HepG2 (cell line): ENCODE data around the gene OVAAL. TPM values are rescaled to one million over a fixed set of nuclear protein-coding genes. Genes with fewer than 3 reads are reported as not detected.

Source experiments
- ATAC-seq: fragments of 200-7000 bp; cut with Tn5 transposase; 3 replicates; pipeline ENCODE4 v1.9.1; 2020; ENCODE audit warnings: mild to moderate bottlenecking, moderate library complexity
- BruUV-seq: library from RNA; stranded (reverse); fragments of 400-500 nt; replicated peaks from 2 replicates; lab custom pipeline; 2021; lab: Mats Ljungman, UMichigan
- CTCF ChIA-PET: fragments of 300-600 bp; formaldehyde crosslinking; extraction: SDS; loops from one replicate; lab custom pipeline; 2021; ENCODE audit warnings: low total read pairs, inconsistent platforms, low intra/inter-chr PET ratio; lab: Yijun Ruan, JAX
- POLR2A ChIA-PET: fragments of 350-600 bp; sonication (Branson Sonifier 250); formaldehyde crosslinking; loops from one replicate; lab custom pipeline; 2020; ENCODE audit warnings: antibody characterized with exemption, inconsistent platforms; lab: Yijun Ruan, JAX
- DNase-seq: peaks from one replicate; pipeline ENCODE4 v3.0.0-alpha.2; 2015; ENCODE audit warnings: low spot score
- FAIRE-seq: peaks from 3 replicates; lab custom pipeline; 2011; peaks lifted over from hg19 to GRCh38; lab: Jason Lieb, UNC
- H2AFZ ChIP-seq: one replicate; pipeline ENCODE4 v1.6.1; 2011; ENCODE audit warnings: low read length, inconsistent platforms
- H3K27ac ChIP-seq: fragments of 300-600 bp; 3 replicates; pipeline ENCODE4 v1.8.0; 2011; ENCODE audit warnings: mixed run types, mild to moderate bottlenecking, mixed read lengths, low read length, inconsistent platforms; ENCODE audit not compliant: insufficient read depth; ENCODE audit errors: extremely low read length
- H3K27me3 ChIP-seq, 2 experiments: fragments of 200-600 bp in 1 of 2; 2 replicates in 1 of 2; 3 replicates in 1 of 2; pipeline versions ENCODE4 v1.6.0 to v1.8.0; 2011; ENCODE audit warnings: low read length in 2 of 2, mild to moderate bottlenecking in 2 of 2, moderate library complexity in 2 of 2, inconsistent platforms in 1 of 2; ENCODE audit not compliant: insufficient read depth in 2 of 2, control insufficient read depth in 1 of 2
- H3K36me3 ChIP-seq, 2 experiments: fragments of 200-600 bp in 1 of 2; replicated peaks in 1 of 2; 2 replicates in 1 of 2; 3 replicates in 1 of 2; pipeline versions ENCODE4 v1.5.1 to v1.8.0; 2011; ENCODE audit warnings: low read length in 2 of 2, inconsistent platforms in 1 of 2; ENCODE audit not compliant: insufficient read depth in 2 of 2, control insufficient read depth in 1 of 2
- H3K4me1 ChIP-seq: 2 replicates; pipeline ENCODE4 v1.5.1; 2012; ENCODE audit warnings: low read length, inconsistent platforms; ENCODE audit not compliant: insufficient read depth
- H3K4me2 ChIP-seq: 2 replicates; pipeline ENCODE4 v1.6.0; 2011; ENCODE audit warnings: low read depth, low read length, inconsistent platforms
- H3K4me3 ChIP-seq, 3 experiments: fragments of 200-600 bp in 1 of 3; sonication (generic), shearing (Covaris generic) in 1 of 3; replicated peaks in 1 of 3; 2 replicates each; pipeline ENCODE4 v1.5.1; 2011 to 2016; ENCODE audit warnings: low read length in 3 of 3, inconsistent platforms in 2 of 3, low read depth in 2 of 3, mild to moderate bottlenecking in 2 of 3, control low read depth in 1 of 3, mixed read lengths in 1 of 3; ENCODE audit not compliant: insufficient read depth in 1 of 3
- H3K79me2 ChIP-seq: one replicate; pipeline ENCODE4 v1.6.1; 2011; ENCODE audit warnings: low read length, inconsistent platforms; ENCODE audit not compliant: insufficient read depth
- H3K9ac ChIP-seq: 2 replicates; pipeline ENCODE4 v1.6.0; 2011; ENCODE audit warnings: mild to moderate bottlenecking, low read depth, low read length, inconsistent platforms; ENCODE audit not compliant: insufficient read depth
- H3K9me3 ChIP-seq: 2 replicates; pipeline ENCODE4 v1.5.1; 2012; ENCODE audit warnings: mild to moderate bottlenecking, low read length
- H4K20me1 ChIP-seq: 2 replicates; pipeline ENCODE4 v1.6.0; 2011; ENCODE audit warnings: inconsistent platforms, mild to moderate bottlenecking, low read length, moderate library complexity; ENCODE audit not compliant: insufficient read depth
- AGO1 ChIP-seq: fragments of 200-400 bp; formaldehyde crosslinking; IDR thresholded peaks from 2 replicates; pipeline ENCODE4 v1.6.1; 2017; ENCODE audit warnings: mild to moderate bottlenecking, low read depth, low read length, moderate library complexity; ENCODE audit not compliant: poor library complexity, severe bottlenecking
- AHR ChIP-seq: IDR thresholded peaks from 2 replicates; pipeline ENCODE4 v1.6.1; 2018; ENCODE audit warnings: missing genetic modification reagents, missing compliant biosample characterization
- ATF1 ChIP-seq: IDR thresholded peaks from 2 replicates; pipeline ENCODE4 v1.6.1; 2016; ENCODE audit warnings: mild to moderate bottlenecking, control low read depth
- BHLHE40 ChIP-seq: IDR thresholded peaks from 2 replicates; pipeline ENCODE4 v1.6.1; 2011; ENCODE audit warnings: low read length, improper control_type of control experiment
- FLYWCH1 ChIP-seq: sonication (generic); formaldehyde crosslinking; IDR thresholded peaks from 2 replicates; pipeline ENCODE4 v1.8.1; 2023; ENCODE audit warnings: mild to moderate bottlenecking, missing genetic modification reagents
- HCFC1 ChIP-seq: fragments of 150-350 bp; IDR thresholded peaks from 2 replicates; pipeline ENCODE4 v1.6.1; 2014; ENCODE audit warnings: low read depth, low read length
- KAT2B ChIP-seq: fragments of 150-350 bp; IDR thresholded peaks from 2 replicates; pipeline ENCODE4 v1.6.1; 2014; ENCODE audit warnings: low read depth, low read length, borderline replicate concordance
- LCORL ChIP-seq, 2 experiments: fragments of 450-650 bp in 1 of 2; sonication (generic) in 1 of 2; formaldehyde crosslinking in 1 of 2; IDR thresholded peaks; 2 replicates each; pipeline versions ENCODE4 v1.5.0 to v1.6.1; 2017 to 2020; ENCODE audit warnings: antibody characterized with exemption in 1 of 2, missing genetic modification reagents in 1 of 2
- MAZ ChIP-seq, 2 experiments: sonication (generic) in 1 of 2; formaldehyde crosslinking in 1 of 2; IDR thresholded peaks; 2 replicates each; pipeline versions ENCODE4 v1.5.0 to v1.6.1; 2012 to 2020; ENCODE audit warnings: low read depth in 2 of 2, mild to moderate bottlenecking in 2 of 2, borderline replicate concordance in 1 of 2, improper control_type of control experiment in 1 of 2, low read length in 1 of 2, missing genetic modification reagents in 1 of 2, moderate library complexity in 1 of 2
- NFATC3 ChIP-seq: sonication (generic); formaldehyde crosslinking; IDR thresholded peaks from 2 replicates; pipeline ENCODE4 v1.5.1; 2020; ENCODE audit warnings: mild to moderate bottlenecking, missing genetic modification reagents
- NFKBIZ ChIP-seq: IDR thresholded peaks from 2 replicates; pipeline ENCODE4 v1.6.1; 2018; ENCODE audit warnings: missing genetic modification reagents, missing compliant biosample characterization
- SETDB1 ChIP-seq: sonication (generic); formaldehyde crosslinking; IDR thresholded peaks from 2 replicates; pipeline ENCODE4 v1.5.1; 2020; ENCODE audit warnings: missing genetic modification reagents, mild to moderate bottlenecking, borderline replicate concordance
- SMAD9 ChIP-seq: sonication (generic); formaldehyde crosslinking; IDR thresholded peaks from 2 replicates; pipeline ENCODE4 v1.5.1; 2020; ENCODE audit warnings: mild to moderate bottlenecking, missing genetic modification reagents
- SP5 ChIP-seq: IDR thresholded peaks from 2 replicates; pipeline ENCODE4 v1.6.1; 2016; ENCODE audit warnings: low read depth, borderline replicate concordance
- ZBTB42 ChIP-seq: sonication (generic); formaldehyde crosslinking; IDR thresholded peaks from 2 replicates; pipeline ENCODE4 v1.5.0; 2020; ENCODE audit warnings: mild to moderate bottlenecking, missing genetic modification reagents
- ZNF737 ChIP-seq: sonication (generic); formaldehyde crosslinking; IDR thresholded peaks from 2 replicates; pipeline ENCODE4 v1.5.0; 2020; ENCODE audit warnings: missing genetic modification reagents, mild to moderate bottlenecking, borderline replicate concordance
- ZNF773 ChIP-seq: sonication (generic); formaldehyde crosslinking; IDR thresholded peaks from 2 replicates; pipeline ENCODE4 v1.4.0; 2020; ENCODE audit warnings: missing genetic modification reagents, borderline replicate concordance
- ZNF788 ChIP-seq: sonication (generic); formaldehyde crosslinking; IDR thresholded peaks from 2 replicates; pipeline ENCODE4 v1.5.0; 2020; ENCODE audit warnings: mild to moderate bottlenecking, missing genetic modification reagents, borderline replicate concordance
- WGBS: methylation state at CpG from one replicate; pipeline ENCODE4 v1.1.6; 2017; ENCODE audit warnings: low lambda C conversion rate; 5-methylcytosine and 5-hydroxymethylcytosine counted together
- in situ Hi-C: cut with HindIII; loops from 2 replicates; pipeline ENCODE4 v1.10.0; 2017; ENCODE audit warnings: low pct_unique_long_range_greater_than_20kb; ENCODE audit not compliant: extremely low pct_ligation_motif_present
- intact Hi-C: fragments of 100-400 bp; cut with micrococcal nuclease; formaldehyde crosslinking; loops from one replicate; pipeline ENCODE4 v1.10.0; 2022; ENCODE audit not compliant: unreplicated experiment
- polyA plus RNA-seq, 8 experiments: library from polyadenylated mRNA; depleted of rRNA in 3 of 8; stranded (reverse) in 7 of 8; unstranded in 1 of 8; fragments of >200 nt; fragmentation: Illumina TruSeq in 4 of 8; extraction: Trizol in 4 of 8; gene quantifications; 2 replicates each; pipeline versions ENCODE4 v1.2.1 to v1.2.3, GENCODE V29; 2011 to 2016; ENCODE audit warnings: low read depth in 4 of 8, missing spikeins in 1 of 8, mixed read lengths in 1 of 8; ENCODE audit not compliant: insufficient read depth in 1 of 8
- total RNA-seq, 5 experiments: library from RNA; depleted of rRNA; stranded (reverse); fragments of >200 nt; fragmentation: Illumina TruSeq; extraction: Trizol; gene quantifications; 2 replicates each; pipeline ENCODE4 v1.2.3, GENCODE V29; 2016; ENCODE audit warnings: low read depth in 1 of 5
- TF ChIP-seq, protein P1 (sequence below): sonication (generic); formaldehyde crosslinking; IDR thresholded peaks from 2 replicates; pipeline ENCODE4 v1.5.1; 2020; ENCODE audit warnings: mild to moderate bottlenecking, missing genetic modification reagents, borderline replicate concordance
- TF ChIP-seq, protein P2 (sequence below): sonication (generic); formaldehyde crosslinking; IDR thresholded peaks from 2 replicates; pipeline ENCODE4 v1.4.0; 2020; ENCODE audit warnings: missing genetic modification reagents

Gene OVAAL
- total and polyA plus RNA-seq, 2 of the 13 experiments (the other 11 are each of a cell fraction or from before 2014, with no cell fraction given) = 0.04 TPM; not detected in 1

DNA sequence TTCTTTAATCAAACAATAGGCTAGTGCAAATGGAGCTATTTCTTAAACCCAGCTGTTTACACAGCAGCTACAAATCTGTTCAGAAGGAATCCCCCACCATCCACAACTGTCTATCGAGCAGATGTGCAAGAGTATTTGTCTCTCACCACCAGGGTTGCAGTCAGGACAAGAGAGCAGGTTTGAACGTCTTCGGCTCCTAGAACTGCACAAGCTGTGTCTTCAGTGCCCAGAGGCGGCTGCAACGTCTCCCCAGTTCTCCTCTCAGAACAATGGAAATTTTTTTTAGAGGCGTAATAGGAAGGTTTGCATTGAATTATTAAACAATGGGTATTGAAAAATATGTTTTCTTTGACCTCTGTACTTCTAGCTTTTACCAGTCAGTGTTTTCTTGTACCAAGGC, 7.3 kb downstream of the OVAAL start:
- H3K4me3 ChIP-seq = no peak overlapping the region
- ChIA-PET POLR2A (no interaction called here), CTCF (no interaction called here)
- in situ Hi-C loops = no loop called here
- H3K27me3 ChIP-seq = no peaks in the 10 kb centered on the region
- no TSS peak for BruUV-seq
- no peaks in the 10 kb centered on the region for H3K9me3 ChIP-seq
- H4K20me1 ChIP-seq = no peaks in the 10 kb centered on the region
- no peak overlapping the region for H3K27ac ChIP-seq
- peaks cover 36% of the 10 kb centered on the region for H3K4me1 ChIP-seq
- TF ChIP-seq ZNF737 = no peak
- TF ChIP-seq, protein P1, sequence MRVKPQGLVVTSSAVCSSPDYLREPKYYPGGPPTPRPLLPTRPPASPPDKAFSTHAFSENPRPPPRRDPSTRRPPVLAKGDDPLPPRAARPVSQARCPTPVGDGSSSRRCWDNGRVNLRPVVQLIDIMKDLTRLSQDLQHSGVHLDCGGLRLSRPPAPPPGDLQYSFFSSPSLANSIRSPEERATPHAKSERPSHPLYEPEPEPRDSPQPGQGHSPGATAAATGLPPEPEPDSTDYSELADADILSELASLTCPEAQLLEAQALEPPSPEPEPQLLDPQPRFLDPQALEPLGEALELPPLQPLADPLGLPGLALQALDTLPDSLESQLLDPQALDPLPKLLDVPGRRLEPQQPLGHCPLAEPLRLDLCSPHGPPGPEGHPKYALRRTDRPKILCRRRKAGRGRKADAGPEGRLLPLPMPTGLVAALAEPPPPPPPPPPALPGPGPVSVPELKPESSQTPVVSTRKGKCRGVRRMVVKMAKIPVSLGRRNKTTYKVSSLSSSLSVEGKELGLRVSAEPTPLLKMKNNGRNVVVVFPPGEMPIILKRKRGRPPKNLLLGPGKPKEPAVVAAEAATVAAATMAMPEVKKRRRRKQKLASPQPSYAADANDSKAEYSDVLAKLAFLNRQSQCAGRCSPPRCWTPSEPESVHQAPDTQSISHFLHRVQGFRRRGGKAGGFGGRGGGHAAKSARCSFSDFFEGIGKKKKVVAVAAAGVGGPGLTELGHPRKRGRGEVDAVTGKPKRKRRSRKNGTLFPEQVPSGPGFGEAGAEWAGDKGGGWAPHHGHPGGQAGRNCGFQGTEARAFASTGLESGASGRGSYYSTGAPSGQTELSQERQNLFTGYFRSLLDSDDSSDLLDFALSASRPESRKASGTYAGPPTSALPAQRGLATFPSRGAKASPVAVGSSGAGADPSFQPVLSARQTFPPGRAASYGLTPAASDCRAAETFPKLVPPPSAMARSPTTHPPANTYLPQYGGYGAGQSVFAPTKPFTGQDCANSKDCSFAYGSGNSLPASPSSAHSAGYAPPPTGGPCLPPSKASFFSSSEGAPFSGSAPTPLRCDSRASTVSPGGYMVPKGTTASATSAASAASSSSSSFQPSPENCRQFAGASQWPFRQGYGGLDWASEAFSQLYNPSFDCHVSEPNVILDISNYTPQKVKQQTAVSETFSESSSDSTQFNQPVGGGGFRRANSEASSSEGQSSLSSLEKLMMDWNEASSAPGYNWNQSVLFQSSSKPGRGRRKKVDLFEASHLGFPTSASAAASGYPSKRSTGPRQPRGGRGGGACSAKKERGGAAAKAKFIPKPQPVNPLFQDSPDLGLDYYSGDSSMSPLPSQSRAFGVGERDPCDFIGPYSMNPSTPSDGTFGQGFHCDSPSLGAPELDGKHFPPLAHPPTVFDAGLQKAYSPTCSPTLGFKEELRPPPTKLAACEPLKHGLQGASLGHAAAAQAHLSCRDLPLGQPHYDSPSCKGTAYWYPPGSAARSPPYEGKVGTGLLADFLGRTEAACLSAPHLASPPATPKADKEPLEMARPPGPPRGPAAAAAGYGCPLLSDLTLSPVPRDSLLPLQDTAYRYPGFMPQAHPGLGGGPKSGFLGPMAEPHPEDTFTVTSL (CRISPR knock-in tag) = no peak
- TF ChIP-seq, protein P2, sequence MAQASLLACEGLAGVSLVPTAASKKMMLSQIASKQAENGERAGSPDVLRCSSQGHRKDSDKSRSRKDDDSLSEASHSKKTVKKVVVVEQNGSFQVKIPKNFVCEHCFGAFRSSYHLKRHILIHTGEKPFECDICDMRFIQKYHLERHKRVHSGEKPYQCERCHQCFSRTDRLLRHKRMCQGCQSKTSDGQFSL = no peak
- no peak for TF ChIP-seq SP5 (CRISPR knock-in tag)
- no peak for TF ChIP-seq ZNF773 (CRISPR knock-in tag)
- no peak for TF ChIP-seq KAT2B
- no peak for TF ChIP-seq ATF1
- no peak for TF ChIP-seq BHLHE40
- no peak for TF ChIP-seq HCFC1
- TF ChIP-seq MAZ (IDR thresholded peaks at IDR 0.05; ENCODE audit: borderline replicate concordance, low read depth, low read length) = no peak
- no peak for TF ChIP-seq MAZ (CRISPR knock-in tag; IDR thresholded peaks at IDR 0.05; ENCODE audit: low read depth)
- no peak for TF ChIP-seq SETDB1 (CRISPR knock-in tag)
- TF ChIP-seq NFATC3 (CRISPR knock-in tag) = no peak
- no peak for TF ChIP-seq ZNF788 (CRISPR knock-in tag)
- no peak for TF ChIP-seq AHR (CRISPR knock-in tag)
- TF ChIP-seq AGO1 = no peak
- no peak for TF ChIP-seq NFKBIZ (CRISPR knock-in tag)
- TF ChIP-seq FLYWCH1 = no peak
- no peak for TF ChIP-seq SMAD9 (CRISPR knock-in tag)
- no peak for TF ChIP-seq LCORL (IDR thresholded peaks at IDR 0.05)
- TF ChIP-seq LCORL (CRISPR knock-in tag; IDR thresholded peaks at IDR 0.05) = no peak
- TF ChIP-seq ZBTB42 = no peak
- H3K36me3 ChIP-seq = no peaks in the 10 kb centered on the region
- 80% methylated on average over 6 of the region's 6 CpGs for WGBS
- no peaks in the 10 kb centered on the region for H3K79me2 ChIP-seq
- FAIRE-seq (no peak), DNase-seq (no peak), ATAC-seq (no peak)
- H3K9ac ChIP-seq = no peak overlapping the region
- no peak overlapping the region for H3K4me2 ChIP-seq
- no peak overlapping the region for H2AFZ ChIP-seq
- intact Hi-C loops = no loop called here
